ENCODE data around the gene ZNF608.

Gene ZNF608

DNA sequence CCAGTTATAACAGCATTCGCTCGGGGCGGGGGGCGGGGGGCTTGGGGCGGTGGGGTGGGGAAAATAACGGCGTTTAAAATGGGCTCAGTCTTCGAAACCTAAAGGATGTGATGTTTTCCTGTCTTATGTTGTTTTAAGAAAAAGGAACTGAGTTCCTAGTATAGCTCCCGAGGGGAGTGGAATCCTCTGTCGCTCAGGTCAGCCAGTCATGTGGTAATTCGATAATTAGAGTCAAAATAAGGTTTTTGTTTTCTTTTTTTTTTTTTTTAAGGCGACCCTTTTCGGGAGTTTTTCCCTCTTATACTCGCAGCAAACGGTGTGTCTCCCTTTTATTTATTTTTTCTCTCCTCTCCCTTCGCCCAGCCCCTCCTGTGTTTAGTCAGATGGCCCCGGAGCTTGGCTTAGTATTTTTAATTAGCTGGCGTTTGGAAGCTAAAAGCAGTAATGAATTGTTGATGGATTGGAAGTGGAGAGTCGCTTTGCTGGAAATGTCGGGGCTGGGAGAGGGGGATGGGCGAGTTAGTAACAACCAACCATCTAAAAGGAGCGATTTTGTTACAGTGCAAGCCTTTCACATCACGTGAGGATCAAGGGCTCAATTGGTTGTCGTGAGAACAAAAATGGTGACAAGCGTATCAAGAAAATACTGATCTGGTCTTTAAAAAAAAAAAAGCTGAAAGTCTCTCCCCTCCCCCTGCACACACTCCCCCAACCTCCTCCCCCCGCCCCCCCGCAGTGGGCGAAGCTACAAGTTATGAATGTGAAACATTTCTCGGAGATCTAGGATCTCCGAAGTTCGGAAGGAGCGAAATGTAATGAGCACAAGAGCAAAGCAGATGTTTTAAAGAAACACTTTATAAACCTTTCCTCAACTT, 714 bp upstream of the ZNF608 start:
- Histone ChIP-seq H3K4me2 (ENCODE audit: low read depth, low read length, poor library complexity, severe bottlenecking) (peak overlapping the region; percentile 96), H3K27me3 (ENCODE audit: low read length) (no peaks in the 10 kb centered on the region), H4K20me1 (ENCODE audit: low read depth, low read length) (no peaks in the 10 kb centered on the region), H3K9me2 (replicated peaks; ENCODE audit: insufficient read depth, low read length) (no peaks in the 10 kb centered on the region), H3K36me3 (ENCODE audit: low read length) (no peaks in the 10 kb centered on the region), H2AFZ (ENCODE audit: low read depth, low read length, severe bottlenecking) (no peak overlapping the region), H3K4me3 (ENCODE audit: insufficient read depth, low read length, poor library complexity, severe bottlenecking) (peak overlapping the region; percentile 88), H3K27ac (ENCODE audit: low read depth, low read length) (peak overlapping the region; percentile 98), H3K9me3 (ENCODE audit: insufficient read depth, low read length) (no peaks in the 10 kb centered on the region), H3K79me2 (ENCODE audit: insufficient read depth, low read length) (peaks cover 45% of the 10 kb centered on the region), H3K9ac (ENCODE audit: low read length) (peak overlapping the region; percentile 89), H3F3A (ENCODE audit: insufficient read depth) (peaks cover 45% of the 10 kb centered on the region)
- no peak for TF ChIP-seq EZH2phosphoT487 (conservative IDR thresholded peaks at IDR 0.05; ENCODE audit: low read length)
- TF ChIP-seq, protein P1, sequence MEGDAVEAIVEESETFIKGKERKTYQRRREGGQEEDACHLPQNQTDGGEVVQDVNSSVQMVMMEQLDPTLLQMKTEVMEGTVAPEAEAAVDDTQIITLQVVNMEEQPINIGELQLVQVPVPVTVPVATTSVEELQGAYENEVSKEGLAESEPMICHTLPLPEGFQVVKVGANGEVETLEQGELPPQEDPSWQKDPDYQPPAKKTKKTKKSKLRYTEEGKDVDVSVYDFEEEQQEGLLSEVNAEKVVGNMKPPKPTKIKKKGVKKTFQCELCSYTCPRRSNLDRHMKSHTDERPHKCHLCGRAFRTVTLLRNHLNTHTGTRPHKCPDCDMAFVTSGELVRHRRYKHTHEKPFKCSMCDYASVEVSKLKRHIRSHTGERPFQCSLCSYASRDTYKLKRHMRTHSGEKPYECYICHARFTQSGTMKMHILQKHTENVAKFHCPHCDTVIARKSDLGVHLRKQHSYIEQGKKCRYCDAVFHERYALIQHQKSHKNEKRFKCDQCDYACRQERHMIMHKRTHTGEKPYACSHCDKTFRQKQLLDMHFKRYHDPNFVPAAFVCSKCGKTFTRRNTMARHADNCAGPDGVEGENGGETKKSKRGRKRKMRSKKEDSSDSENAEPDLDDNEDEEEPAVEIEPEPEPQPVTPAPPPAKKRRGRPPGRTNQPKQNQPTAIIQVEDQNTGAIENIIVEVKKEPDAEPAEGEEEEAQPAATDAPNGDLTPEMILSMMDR (IDR thresholded peaks at IDR 0.05; ENCODE audit: insufficient read depth, low read length, poor library complexity, severe bottlenecking): no peak

DNA sequence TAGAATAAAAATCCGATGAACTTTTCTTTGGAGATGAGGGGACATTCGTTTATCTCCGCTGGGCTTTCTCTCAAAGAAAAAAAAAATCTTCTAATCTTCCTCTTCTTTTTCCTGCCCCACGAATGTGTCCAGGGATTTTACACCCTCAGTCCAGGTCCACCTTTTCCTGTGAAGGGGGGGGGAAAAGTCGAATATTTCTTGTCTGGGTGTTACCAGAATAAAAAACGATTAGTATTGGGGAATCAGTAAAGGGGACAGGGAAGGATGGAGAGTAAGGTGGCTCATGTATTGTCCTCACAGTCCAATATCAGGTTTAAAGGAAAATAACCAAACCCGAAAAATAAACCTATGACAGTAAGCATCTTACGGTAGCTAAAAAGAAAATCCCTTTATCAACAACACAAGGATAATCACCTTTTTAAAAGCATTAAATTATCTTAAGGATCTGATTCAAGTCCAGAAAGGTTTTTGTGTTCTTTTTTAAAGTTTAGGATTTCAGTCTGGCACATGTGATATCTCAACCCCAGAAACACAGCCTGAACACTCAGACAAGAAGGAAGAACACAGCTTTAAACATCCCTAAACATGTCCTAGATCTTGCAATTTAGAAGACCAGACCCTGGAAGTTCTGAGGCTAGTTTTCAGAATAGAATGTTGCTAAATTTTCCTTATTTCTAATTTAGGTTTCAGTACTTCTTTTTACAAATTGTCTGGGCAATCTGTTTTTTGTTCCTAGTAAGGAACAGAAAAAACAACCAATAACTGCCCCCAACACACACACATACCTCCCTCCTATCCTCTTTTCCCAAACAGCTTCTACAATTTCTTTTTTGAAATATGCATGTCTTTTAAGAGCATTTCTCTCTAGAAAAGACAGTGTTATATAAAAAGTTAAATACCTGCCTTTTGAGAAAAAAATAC, 1.2 kb downstream of the ZNF608 start:
- no peaks in the 10 kb centered on the region for H4K20me1 ChIP-seq (ENCODE audit: low read depth, low read length)
- peaks cover 61% of the 10 kb centered on the region for H3K79me2 ChIP-seq (ENCODE audit: insufficient read depth, low read length)
- no peaks in the 10 kb centered on the region for H3K27me3 ChIP-seq (ENCODE audit: low read length)
- TF ChIP-seq EZH2phosphoT487 (conservative IDR thresholded peaks at IDR 0.05; ENCODE audit: low read length): no peak
- H3F3A ChIP-seq (ENCODE audit: insufficient read depth): peaks cover 64% of the 10 kb centered on the region
- H3K9me2 ChIP-seq (replicated peaks; ENCODE audit: insufficient read depth, low read length): no peaks in the 10 kb centered on the region
- no peaks in the 10 kb centered on the region; the same call in 1 of the 2 replicates for H3K36me3 ChIP-seq (ENCODE audit: low read length)
- peak overlapping the region; percentile 98 for H3K27ac ChIP-seq (ENCODE audit: low read depth, low read length)
- peak overlapping the region; percentile 96 for H3K4me2 ChIP-seq (ENCODE audit: low read depth, low read length, poor library complexity, severe bottlenecking)
- H3K4me3 ChIP-seq (ENCODE audit: insufficient read depth, low read length, poor library complexity, severe bottlenecking): peak overlapping the region; percentile 88
- H3K9me3 ChIP-seq (ENCODE audit: insufficient read depth, low read length): no peaks in the 10 kb centered on the region
- H2AFZ ChIP-seq (ENCODE audit: low read depth, low read length, severe bottlenecking): no peak overlapping the region
- H3K9ac ChIP-seq (ENCODE audit: low read length): peak overlapping the region; percentile 89

DNA sequence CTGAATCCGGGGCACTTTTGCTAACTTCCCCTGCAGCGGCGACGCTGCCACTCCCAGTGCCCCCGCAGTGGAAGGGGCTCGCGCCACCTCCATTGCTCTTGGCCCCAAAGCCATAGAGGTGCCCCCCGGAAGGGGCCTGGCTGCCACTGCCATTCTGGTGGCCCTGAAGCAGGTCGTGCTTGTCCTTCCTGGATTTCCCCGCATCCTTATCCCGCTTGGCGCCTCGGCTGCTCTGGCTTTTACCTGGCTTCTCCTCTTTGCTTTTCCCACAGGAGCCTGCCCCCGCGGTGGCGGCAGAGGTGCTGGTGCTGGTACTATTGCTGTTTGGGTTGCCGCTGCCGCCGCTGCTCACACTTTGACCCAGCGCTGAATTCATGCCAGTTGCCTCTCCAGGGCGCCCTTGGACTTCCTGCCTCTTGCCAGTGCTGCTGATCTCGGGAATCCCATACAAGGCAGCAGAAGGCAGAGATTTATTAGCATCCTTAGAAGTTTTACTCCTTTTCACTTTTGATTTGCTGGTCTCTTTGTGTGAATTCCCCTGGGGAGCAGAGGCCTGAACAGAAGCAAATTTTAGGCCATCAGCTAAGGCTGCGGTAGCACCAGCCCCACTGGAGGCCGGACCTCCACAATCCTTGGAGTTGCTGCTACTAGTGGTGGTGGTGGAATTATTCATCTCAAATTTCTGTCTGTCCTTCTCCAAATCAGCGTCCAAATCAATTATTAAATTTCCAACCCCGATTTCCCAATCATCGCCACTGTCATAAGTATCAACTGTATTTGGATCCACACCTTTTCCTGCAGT, 2.1 kb downstream of the ZNF608 start:
- Histone ChIP-seq H3K4me2 (ENCODE audit: low read depth, low read length, poor library complexity, severe bottlenecking) (peak overlapping the region; percentile 96), H4K20me1 (ENCODE audit: low read depth, low read length) (no peaks in the 10 kb centered on the region), H3K9ac (ENCODE audit: low read length) (peak overlapping the region; percentile 89), H3K9me3 (ENCODE audit: insufficient read depth, low read length) (no peaks in the 10 kb centered on the region), H3K4me3 (ENCODE audit: insufficient read depth, low read length, poor library complexity, severe bottlenecking) (peak overlapping the region; percentile 88), H3K9me2 (replicated peaks; ENCODE audit: insufficient read depth, low read length) (no peaks in the 10 kb centered on the region), H3F3A (ENCODE audit: insufficient read depth) (peaks cover 73% of the 10 kb centered on the region), H3K27ac (ENCODE audit: low read depth, low read length) (peak overlapping the region; percentile 98), H3K36me3 (ENCODE audit: low read length) (no peaks in the 10 kb centered on the region; the same call in 1 of the 2 replicates), H2AFZ (ENCODE audit: low read depth, low read length, severe bottlenecking) (no peak overlapping the region), H3K27me3 (ENCODE audit: low read length) (no peaks in the 10 kb centered on the region), H3K79me2 (ENCODE audit: insufficient read depth, low read length) (peaks cover 70% of the 10 kb centered on the region)
- TF ChIP-seq, protein P1 (IDR thresholded peaks at IDR 0.05; ENCODE audit: insufficient read depth, low read length, poor library complexity, severe bottlenecking): no peak
- no peak for TF ChIP-seq EZH2phosphoT487 (conservative IDR thresholded peaks at IDR 0.05; ENCODE audit: low read length)

Data from SU-DHL-6 (cell line).